Endothelial cell of umbilical vein (primary cell): Measurements from ENCODE around the gene NR5A2.

Experiments
- EZH2 ChIP-seq: IDR thresholded peaks from 2 replicates; pipeline ENCODE4 v1.6.1; 2012; ENCODE audit warnings: borderline replicate concordance, low read depth, mild to moderate bottlenecking, moderate library complexity, low read length, inconsistent platforms; ENCODE audit not compliant: severe bottlenecking
- FOS ChIP-seq: IDR thresholded peaks from 2 replicates; pipeline ENCODE4 v1.6.1; 2011; ENCODE audit warnings: mild to moderate bottlenecking, low read length, moderate library complexity, borderline replicate concordance; ENCODE audit not compliant: insufficient read depth
- JUN ChIP-seq: IDR thresholded peaks from 2 replicates; pipeline ENCODE4 v1.6.1; 2011; ENCODE audit warnings: borderline replicate concordance, low read depth; ENCODE audit not compliant: insufficient read length, insufficient read depth
- MAX ChIP-seq: IDR thresholded peaks from 2 replicates; pipeline ENCODE4 v1.6.1; 2011; ENCODE audit not compliant: insufficient read depth, insufficient read length
- MYC ChIP-seq: IDR thresholded peaks from one replicate; pipeline ENCODE4 v1.6.1; 2011; ENCODE audit warnings: mild to moderate bottlenecking, low read depth, low read length
- POLR2A ChIP-seq: IDR thresholded peaks from 2 replicates; pipeline ENCODE4 v1.6.1; 2012; ENCODE audit warnings: low read depth, mild to moderate bottlenecking, control low read depth, low read length
- POLR2AphosphoS5 ChIP-seq: IDR thresholded peaks from 2 replicates; pipeline ENCODE4 v1.6.1; 2012; ENCODE audit warnings: low read depth, mild to moderate bottlenecking, control low read depth, low read length, moderate library complexity; ENCODE audit not compliant: insufficient read depth
- TF ChIP-seq, protein P1 (sequence below), 2 donors: IDR thresholded peaks; 1 replicate in 1 of 2; 2 replicates in 1 of 2; pipeline ENCODE4 v1.5.1; 2011; ENCODE audit warnings: low read length in 2 of 2, mild to moderate bottlenecking in 2 of 2, moderate library complexity in 2 of 2, control low read depth in 1 of 2, inconsistent platforms in 1 of 2, low read depth in 1 of 2; ENCODE audit not compliant: insufficient read depth in 1 of 2; ENCODE audit errors: extremely low read depth in 1 of 2

DNA sequence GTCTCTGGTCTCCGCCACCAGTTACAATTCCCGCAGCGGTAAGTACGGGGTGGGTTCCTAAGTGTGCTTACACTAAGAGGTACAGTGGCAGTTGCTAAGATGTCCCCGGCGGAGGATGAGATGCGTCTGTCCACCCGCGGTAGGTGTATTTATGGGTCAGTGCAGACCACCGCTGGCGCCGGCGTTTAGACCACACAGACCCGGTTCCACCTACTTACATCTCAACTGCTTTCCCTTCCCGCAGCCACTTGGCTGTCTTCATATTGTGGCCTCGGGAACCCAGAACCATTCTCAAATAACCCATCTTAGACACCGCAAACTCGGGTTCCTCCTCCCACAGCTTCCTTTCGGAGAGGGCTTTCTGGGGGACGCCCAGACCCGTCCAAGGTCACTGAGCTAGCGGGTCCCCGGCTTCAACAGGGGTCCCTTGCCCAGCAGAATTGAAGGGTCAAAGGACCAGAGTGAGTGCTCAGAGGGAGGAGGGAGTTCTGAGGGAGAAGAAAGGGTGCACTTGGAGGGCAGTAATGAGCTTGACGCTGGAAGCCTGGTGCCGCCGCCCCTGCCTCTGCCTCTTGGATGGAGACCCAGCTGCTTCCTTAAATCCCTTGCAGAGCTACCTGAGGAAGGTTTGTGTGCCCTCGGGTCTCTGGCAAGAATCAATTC, 8.6 kb downstream of the NR5A2 start:
- no peak for TF ChIP-seq MYC
- TF ChIP-seq EZH2: peak; percentile 84
- TF ChIP-seq, protein P1, sequence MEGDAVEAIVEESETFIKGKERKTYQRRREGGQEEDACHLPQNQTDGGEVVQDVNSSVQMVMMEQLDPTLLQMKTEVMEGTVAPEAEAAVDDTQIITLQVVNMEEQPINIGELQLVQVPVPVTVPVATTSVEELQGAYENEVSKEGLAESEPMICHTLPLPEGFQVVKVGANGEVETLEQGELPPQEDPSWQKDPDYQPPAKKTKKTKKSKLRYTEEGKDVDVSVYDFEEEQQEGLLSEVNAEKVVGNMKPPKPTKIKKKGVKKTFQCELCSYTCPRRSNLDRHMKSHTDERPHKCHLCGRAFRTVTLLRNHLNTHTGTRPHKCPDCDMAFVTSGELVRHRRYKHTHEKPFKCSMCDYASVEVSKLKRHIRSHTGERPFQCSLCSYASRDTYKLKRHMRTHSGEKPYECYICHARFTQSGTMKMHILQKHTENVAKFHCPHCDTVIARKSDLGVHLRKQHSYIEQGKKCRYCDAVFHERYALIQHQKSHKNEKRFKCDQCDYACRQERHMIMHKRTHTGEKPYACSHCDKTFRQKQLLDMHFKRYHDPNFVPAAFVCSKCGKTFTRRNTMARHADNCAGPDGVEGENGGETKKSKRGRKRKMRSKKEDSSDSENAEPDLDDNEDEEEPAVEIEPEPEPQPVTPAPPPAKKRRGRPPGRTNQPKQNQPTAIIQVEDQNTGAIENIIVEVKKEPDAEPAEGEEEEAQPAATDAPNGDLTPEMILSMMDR (IDR thresholded peaks at IDR 0.05; ENCODE audit: extremely low read depth in 1 of 2, insufficient read depth in 1 of 2, low read depth in 1 of 2, low read length in 2 of 2): no peak
- TF ChIP-seq POLR2A: no peak
- TF ChIP-seq POLR2AphosphoS5: no peak
- no peak for TF ChIP-seq MAX
- no peak for TF ChIP-seq FOS
- no peak for TF ChIP-seq JUN
